PC-9 (cell line): ENCODE data around the gene NDUFV3. TPM values are rescaled to one million over a fixed set of nuclear protein-coding genes. Genes with fewer than 3 reads are reported as not detected.
"Not testable (repeated sequence)": the region's sequence is repeated elsewhere in the genome, so short reads cannot be mapped to it uniquely, and the experiment has no call there.

Experiments
- BruUV-seq: library from RNA; stranded (reverse); fragments of 400-500 nt; replicated peaks from 2 replicates; lab custom pipeline; 2021; lab: Mats Ljungman, UMichigan
- CTCF ChIA-PET: fragments of 300-600 bp; sonication (Branson Sonifier 250); formaldehyde crosslinking; loops from one replicate; lab custom pipeline; 2022; ENCODE audit warnings: antibody characterized with exemption; lab: Charles Lee
- POLR2A ChIA-PET: fragments of 300-600 bp; sonication (Branson Sonifier 250); formaldehyde crosslinking; loops from one replicate; lab custom pipeline; 2022; ENCODE audit warnings: antibody characterized with exemption; ENCODE audit not compliant: unreplicated experiment; lab: Charles Lee
- DNase-seq, 2 experiments: peaks; one replicate each; pipeline versions ENCODE4 v3.0.0 to v3.0.0-alpha.2; 2015 to 2022; ENCODE audit warnings: mixed read lengths in 1 of 2
- H2AFZ ChIP-seq: fragments of 200-600 bp; sonication (generic); 2 replicates; pipeline ENCODE4 v1.8.1; 2017; ENCODE audit warnings: antibody characterized with exemption
- H3F3A ChIP-seq: fragments of 200-600 bp; sonication (generic); 2 replicates; pipeline ENCODE4 v1.8.1; 2017; ENCODE audit warnings: antibody characterized with exemption, mild to moderate bottlenecking, low read depth; ENCODE audit not compliant: insufficient read depth
- H3K27ac ChIP-seq: fragments of 200-600 bp; sonication (generic); 2 replicates; pipeline ENCODE4 v1.6.1; 2016; ENCODE audit warnings: mixed run types
- H3K27me3 ChIP-seq: fragments of 200-600 bp; sonication (generic); 2 replicates; pipeline ENCODE4 v1.6.1; 2016; ENCODE audit warnings: low read depth, mixed run types; ENCODE audit not compliant: insufficient read depth
- H3K36me3 ChIP-seq: fragments of 200-600 bp; sonication (generic); 2 replicates; pipeline ENCODE4 v1.6.1; 2016; ENCODE audit warnings: low read depth, mixed run types
- H3K4me1 ChIP-seq: fragments of 200-600 bp; sonication (generic); replicated peaks from 2 replicates; pipeline ENCODE4 v1.6.1; 2016; ENCODE audit warnings: mixed run types; ENCODE audit not compliant: insufficient read depth
- H3K4me2 ChIP-seq: fragments of 200-600 bp; sonication (generic); 2 replicates; pipeline ENCODE4 v1.6.1; 2017; ENCODE audit warnings: mixed run types
- H3K4me3 ChIP-seq: fragments of 200-600 bp; sonication (generic); 2 replicates; pipeline ENCODE4 v1.6.1; 2016; ENCODE audit warnings: mixed run types
- H3K79me2 ChIP-seq: fragments of 200-600 bp; sonication (generic); 2 replicates; pipeline ENCODE4 v1.6.1; 2017; ENCODE audit warnings: low read depth, mixed run types
- H3K9me2 ChIP-seq: fragments of 200-600 bp; sonication (generic); 2 replicates; pipeline ENCODE4 v1.8.1; 2017; ENCODE audit warnings: mild to moderate bottlenecking; ENCODE audit not compliant: insufficient read depth
- H3K9me3 ChIP-seq: fragments of 200-600 bp; sonication (generic); 2 replicates; pipeline ENCODE4 v1.8.1; 2016; ENCODE audit warnings: low read depth; ENCODE audit not compliant: insufficient read depth
- H4K20me1 ChIP-seq: fragments of 200-600 bp; sonication (generic); 2 replicates; pipeline ENCODE4 v1.8.1; 2017; ENCODE audit not compliant: insufficient read depth
- EZH2 ChIP-seq: fragments of 200-600 bp; sonication (generic); IDR thresholded peaks from 2 replicates; pipeline ENCODE4 v1.8.0; 2017; ENCODE audit warnings: antibody characterized with exemption, low read depth
- intact Hi-C: fragments of 100-400 bp; cut with micrococcal nuclease; formaldehyde crosslinking; loops from one replicate; pipeline ENCODE4 v1.10.0; 2022; ENCODE audit not compliant: unreplicated experiment
- total RNA-seq: library from RNA; stranded (reverse); gene quantifications from 2 replicates; pipeline ENCODE4 v1.2.3, GENCODE V29; 2021
- TF ChIP-seq, protein P1 (sequence below): fragments of 200-600 bp; sonication (generic); conservative IDR thresholded peaks from 2 replicates; pipeline ENCODE4 v1.6.1; 2017; ENCODE audit warnings: mixed run types, antibody characterized with exemption, mild to moderate bottlenecking, moderate library complexity

Gene NDUFV3
- total RNA-seq, 1 experiment from 2014 or later, result 20.7 TPM

DNA sequence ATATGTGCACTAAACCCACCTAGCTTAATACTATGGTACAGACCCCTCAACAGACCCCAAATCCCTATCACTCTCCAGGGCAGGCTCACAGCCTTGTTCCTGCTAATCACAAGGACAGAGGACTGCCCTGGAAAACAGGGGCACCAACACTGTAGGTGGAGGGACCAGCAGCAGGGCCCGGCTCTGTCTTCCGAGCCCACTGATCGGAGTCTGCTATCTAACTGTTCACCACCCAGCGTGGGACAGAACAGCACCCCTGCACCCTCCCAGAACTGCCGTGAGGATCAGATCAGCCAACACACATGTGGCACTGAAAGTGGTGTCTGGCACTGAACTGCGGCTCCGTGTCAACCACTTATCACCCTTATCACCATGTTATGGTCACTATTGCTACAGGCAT lies 20.0 kb upstream of the NDUFV3 start:
- no peak for TF ChIP-seq EZH2
- TF ChIP-seq, protein P1, sequence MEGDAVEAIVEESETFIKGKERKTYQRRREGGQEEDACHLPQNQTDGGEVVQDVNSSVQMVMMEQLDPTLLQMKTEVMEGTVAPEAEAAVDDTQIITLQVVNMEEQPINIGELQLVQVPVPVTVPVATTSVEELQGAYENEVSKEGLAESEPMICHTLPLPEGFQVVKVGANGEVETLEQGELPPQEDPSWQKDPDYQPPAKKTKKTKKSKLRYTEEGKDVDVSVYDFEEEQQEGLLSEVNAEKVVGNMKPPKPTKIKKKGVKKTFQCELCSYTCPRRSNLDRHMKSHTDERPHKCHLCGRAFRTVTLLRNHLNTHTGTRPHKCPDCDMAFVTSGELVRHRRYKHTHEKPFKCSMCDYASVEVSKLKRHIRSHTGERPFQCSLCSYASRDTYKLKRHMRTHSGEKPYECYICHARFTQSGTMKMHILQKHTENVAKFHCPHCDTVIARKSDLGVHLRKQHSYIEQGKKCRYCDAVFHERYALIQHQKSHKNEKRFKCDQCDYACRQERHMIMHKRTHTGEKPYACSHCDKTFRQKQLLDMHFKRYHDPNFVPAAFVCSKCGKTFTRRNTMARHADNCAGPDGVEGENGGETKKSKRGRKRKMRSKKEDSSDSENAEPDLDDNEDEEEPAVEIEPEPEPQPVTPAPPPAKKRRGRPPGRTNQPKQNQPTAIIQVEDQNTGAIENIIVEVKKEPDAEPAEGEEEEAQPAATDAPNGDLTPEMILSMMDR, result no peak
- POLR2A ChIA-PET, result no interaction called here
- H2AFZ ChIP-seq, result no peak overlapping the region
- intact Hi-C loops, result no loop called here
- peaks cover 9% of the 10 kb centered on the region; the same call in 1 of the 2 replicates for H3K36me3 ChIP-seq
- CTCF ChIA-PET, result no interaction called here
- H3K4me1 ChIP-seq, result peaks cover 6% of the 10 kb centered on the region; the same call in 1 of the 2 replicates
- H3K9me3 ChIP-seq, result no peaks in the 10 kb centered on the region
- no peak for DNase-seq
- peaks cover 27% of the 10 kb centered on the region for H3K79me2 ChIP-seq
- no peaks in the 10 kb centered on the region for H3K9me2 ChIP-seq
- peaks cover 1% of the 10 kb centered on the region; the same call in 1 of the 2 replicates for H3F3A ChIP-seq
- H3K4me3 ChIP-seq, result no peak overlapping the region
- H3K4me2 ChIP-seq, result no peak overlapping the region
- no peak overlapping the region for H3K27ac ChIP-seq
- no TSS peak for BruUV-seq
- H3K27me3 ChIP-seq, result no peaks in the 10 kb centered on the region
- H4K20me1 ChIP-seq, result no peaks in the 10 kb centered on the region

DNA sequence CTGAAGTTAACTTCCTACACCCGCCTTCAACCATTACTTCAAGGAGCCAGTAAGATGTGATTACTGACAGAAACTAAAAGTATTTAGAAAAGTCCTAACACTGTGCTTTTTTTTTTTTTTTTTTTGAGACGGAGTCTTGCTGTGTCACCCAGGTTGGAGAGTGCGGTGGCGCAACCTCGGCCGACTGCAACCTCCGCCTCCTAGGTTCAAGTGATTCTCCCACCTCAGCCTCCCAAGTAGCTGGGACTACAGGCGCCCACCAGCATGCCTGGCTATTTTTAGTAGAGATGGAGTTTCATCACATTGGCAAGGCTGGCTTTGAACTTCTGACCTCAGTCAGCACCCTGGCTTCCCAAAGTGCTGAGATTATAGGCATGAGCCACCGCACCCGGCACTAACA lies 17.3 kb upstream of the NDUFV3 start:
- DNase-seq, H3K4me1 ChIP-seq, CTCF ChIA-PET, H2AFZ ChIP-seq, BruUV-seq, H3K27ac ChIP-seq, H3K4me3 ChIP-seq, intact Hi-C loops, H3K9me2 ChIP-seq, H3K9me3 ChIP-seq, H3K36me3 ChIP-seq, POLR2A ChIA-PET, H3K27me3 ChIP-seq, H3K4me2 ChIP-seq, H4K20me1 ChIP-seq: not testable (repeated sequence)
- Histone ChIP-seq H3F3A (peaks cover 11% of the 10 kb centered on the region; the same call in 1 of the 2 replicates), H3K79me2 (peaks cover 31% of the 10 kb centered on the region)

DNA sequence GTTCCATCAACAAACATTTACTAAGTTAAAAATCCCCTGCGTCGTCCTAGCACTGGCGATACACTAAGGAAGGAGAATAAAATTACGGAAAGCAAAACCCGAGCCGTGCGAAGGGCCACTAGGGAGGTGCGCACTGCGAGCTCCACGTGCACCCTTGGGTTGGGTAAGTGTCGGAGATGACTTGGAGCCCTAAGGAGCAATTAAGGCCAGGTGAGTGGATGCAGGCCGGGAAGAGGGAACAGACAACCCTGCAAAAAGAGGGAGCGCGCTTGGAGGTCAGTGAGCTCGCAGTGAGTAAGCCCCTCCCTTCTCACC lies 14.5 kb upstream of the NDUFV3 start:
- CTCF ChIA-PET, result no interaction called here
- Histone ChIP-seq H3K4me3 (peak overlapping the region; percentile 61), H3K9me2 (no peaks in the 10 kb centered on the region), H2AFZ (peak overlapping the region; percentile 87), H3K4me2 (peak overlapping the region; percentile 96), H4K20me1 (no peaks in the 10 kb centered on the region), H3K9me3 (no peaks in the 10 kb centered on the region), H3K27me3 (no peaks in the 10 kb centered on the region), H3K36me3 (peaks cover 5% of the 10 kb centered on the region; the same call in 1 of the 2 replicates), H3K4me1 (peaks cover 6% of the 10 kb centered on the region; the same call in 1 of the 2 replicates), H3K79me2 (peaks cover 31% of the 10 kb centered on the region), H3F3A (peaks cover 11% of the 10 kb centered on the region; the same call in 1 of the 2 replicates), H3K27ac (peak overlapping the region; percentile 75)
- intact Hi-C loops, result loop anchor here (2.0 kb wide), 1 partner anchor 14 kb away; the partner anchor contains the start of gene NDUFV3
- DNase-seq, result no peak
- no TSS peak for BruUV-seq
- POLR2A ChIA-PET, result no interaction called here
- TF ChIP-seq, protein P1, result no peak
- no peak for TF ChIP-seq EZH2
